Hepatocyte (in vitro differentiated cells): Measurements from ENCODE around the gene RGS19.

Source experiments
- EZH2 ChIP-seq: fragments of 200-600 bp; sonication (generic); IDR thresholded peaks from 2 replicates; pipeline ENCODE4 v1.6.1; 2016; ENCODE audit warnings: antibody characterized with exemption, mild to moderate bottlenecking, borderline replicate concordance
- EZH2phosphoT487 ChIP-seq: fragments of 200-600 bp; sonication (generic); IDR thresholded peaks from one replicate; pipeline ENCODE4 v1.6.1; 2018; ENCODE audit warnings: antibody characterized with exemption, mild to moderate bottlenecking, low read depth, moderate library complexity; ENCODE audit not compliant: unreplicated experiment, severe bottlenecking
- TF ChIP-seq, protein P1 (sequence below): fragments of 200-600 bp; sonication (generic); IDR thresholded peaks from 2 replicates; pipeline ENCODE4 v1.5.1; 2016; ENCODE audit warnings: antibody characterized with exemption, mild to moderate bottlenecking; ENCODE audit not compliant: poor library complexity

DNA sequence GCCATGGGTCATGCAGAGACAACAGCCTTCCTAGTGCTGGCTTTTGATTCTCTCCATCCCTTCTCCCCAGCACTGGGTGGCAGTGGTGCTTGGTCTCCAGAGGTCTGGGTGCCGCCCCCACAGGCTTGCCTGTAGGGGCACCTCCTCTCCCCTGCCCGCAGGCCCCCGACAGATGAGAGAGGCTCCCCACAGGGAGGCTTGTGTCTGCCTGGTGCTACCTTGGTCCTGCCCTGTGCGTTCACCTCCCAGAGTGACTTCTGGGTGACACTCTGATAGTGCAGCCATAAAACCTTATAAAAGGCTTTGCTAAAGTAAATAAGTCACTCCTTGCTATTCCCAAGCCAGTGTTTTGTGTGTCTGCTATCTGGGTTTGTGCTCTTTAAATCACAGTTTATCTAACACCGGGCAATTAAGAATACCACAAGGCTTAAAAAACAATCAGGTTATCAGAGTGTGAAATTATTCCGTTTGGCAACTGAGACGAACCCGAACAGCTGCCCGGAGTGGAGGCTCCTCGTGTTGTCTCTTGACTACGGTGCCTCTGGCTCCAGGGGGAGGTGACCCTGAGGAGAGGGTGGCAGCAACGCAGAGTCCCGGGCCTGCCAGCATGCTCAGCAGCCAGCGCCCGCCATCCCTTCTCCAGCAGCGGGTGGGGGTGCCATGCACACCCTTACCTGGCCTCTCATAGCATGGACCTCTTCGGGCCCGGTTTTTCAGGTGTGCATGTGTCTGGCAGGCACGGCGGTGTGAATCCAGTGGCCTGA lies 48.8 kb downstream of the RGS19 start:
- TF ChIP-seq, protein P1, sequence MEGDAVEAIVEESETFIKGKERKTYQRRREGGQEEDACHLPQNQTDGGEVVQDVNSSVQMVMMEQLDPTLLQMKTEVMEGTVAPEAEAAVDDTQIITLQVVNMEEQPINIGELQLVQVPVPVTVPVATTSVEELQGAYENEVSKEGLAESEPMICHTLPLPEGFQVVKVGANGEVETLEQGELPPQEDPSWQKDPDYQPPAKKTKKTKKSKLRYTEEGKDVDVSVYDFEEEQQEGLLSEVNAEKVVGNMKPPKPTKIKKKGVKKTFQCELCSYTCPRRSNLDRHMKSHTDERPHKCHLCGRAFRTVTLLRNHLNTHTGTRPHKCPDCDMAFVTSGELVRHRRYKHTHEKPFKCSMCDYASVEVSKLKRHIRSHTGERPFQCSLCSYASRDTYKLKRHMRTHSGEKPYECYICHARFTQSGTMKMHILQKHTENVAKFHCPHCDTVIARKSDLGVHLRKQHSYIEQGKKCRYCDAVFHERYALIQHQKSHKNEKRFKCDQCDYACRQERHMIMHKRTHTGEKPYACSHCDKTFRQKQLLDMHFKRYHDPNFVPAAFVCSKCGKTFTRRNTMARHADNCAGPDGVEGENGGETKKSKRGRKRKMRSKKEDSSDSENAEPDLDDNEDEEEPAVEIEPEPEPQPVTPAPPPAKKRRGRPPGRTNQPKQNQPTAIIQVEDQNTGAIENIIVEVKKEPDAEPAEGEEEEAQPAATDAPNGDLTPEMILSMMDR = no peak
- peak; percentile 100 for TF ChIP-seq EZH2phosphoT487
- TF ChIP-seq EZH2 = no peak
